K562 (cell line): ENCODE results near the gene STK11. TPM values are rescaled to one million over a fixed set of nuclear protein-coding genes. Genes with fewer than 3 reads are reported as not detected.

Experiments
- BMI1 ChIP-seq: fragments of 150-350 bp; IDR thresholded peaks from 2 replicates; pipeline ENCODE4 v1.6.1; 2014; ENCODE audit warnings: low read length
- CGGBP1 ChIP-seq: fragments of 250-450 bp; sonication (Bioruptor Pico); IDR thresholded peaks from 2 replicates; pipeline ENCODE4 v1.9.0; 2021; ENCODE audit warnings: mild to moderate bottlenecking
- CHD4 ChIP-seq: fragments of 200-600 bp; sonication (generic); IDR thresholded peaks from 3 replicates; pipeline ENCODE4 v1.6.1; 2012; ENCODE audit warnings: low read depth, mild to moderate bottlenecking, mixed read lengths, low read length, inconsistent platforms; ENCODE audit not compliant: insufficient read depth, insufficient replicate concordance, poor library complexity, severe bottlenecking
- CREB5 ChIP-seq: fragments of 250-450 bp; sonication (Bioruptor Pico); IDR thresholded peaks from 2 replicates; pipeline ENCODE4 v1.5.0; 2020; ENCODE audit warnings: mild to moderate bottlenecking
- CXXC5 ChIP-seq: fragments of 250-450 bp; sonication (Bioruptor Pico); IDR thresholded peaks from 2 replicates; pipeline ENCODE4 v1.8.0; 2022; ENCODE audit warnings: inconsistent platforms, mild to moderate bottlenecking, moderate library complexity
- DLX4 ChIP-seq: fragments of 250-450 bp; sonication (Bioruptor Pico); IDR thresholded peaks from 2 replicates; pipeline ENCODE4 v1.6.1; 2021; ENCODE audit warnings: mild to moderate bottlenecking
- ELF1 ChIP-seq: fragments of 200-800 bp; sonication (Bioruptor generic); IDR thresholded peaks from 2 replicates; pipeline ENCODE4 v1.6.1; 2016; ENCODE audit warnings: missing genetic modification characterization, missing compliant biosample characterization
- ESRRB ChIP-seq: fragments of 250-450 bp; sonication (Bioruptor Pico); IDR thresholded peaks from 2 replicates; pipeline ENCODE4 v1.5.0; 2020; ENCODE audit warnings: mild to moderate bottlenecking, moderate library complexity, borderline replicate concordance
- EWSR1 ChIP-seq: fragments of 450-650 bp; IDR thresholded peaks from 2 replicates; pipeline ENCODE4 v1.6.1; 2018; ENCODE audit warnings: borderline replicate concordance, mild to moderate bottlenecking, low read depth, moderate library complexity; ENCODE audit not compliant: partially characterized antibody
- KAT7 ChIP-seq: sonication (generic); formaldehyde crosslinking; IDR thresholded peaks from 2 replicates; pipeline ENCODE4 v1.8.0; 2022; ENCODE audit warnings: missing genetic modification reagents, mild to moderate bottlenecking, borderline replicate concordance
- KDM2B ChIP-seq: fragments of 250-450 bp; sonication (Bioruptor Pico); IDR thresholded peaks from 2 replicates; pipeline ENCODE4 v1.8.0; 2021; ENCODE audit warnings: mild to moderate bottlenecking, moderate library complexity
- MNT ChIP-seq, 2 experiments: fragments of 450-650 bp; conservative IDR thresholded peaks; 2 replicates each; pipeline ENCODE4 v1.6.1; 2017; ENCODE audit warnings: mild to moderate bottlenecking in 2 of 2, moderate library complexity in 2 of 2
- NFRKB ChIP-seq: fragments of 450-650 bp; IDR thresholded peaks from 2 replicates; pipeline ENCODE4 v1.6.1; 2016; ENCODE audit warnings: low read depth
- NR2C2 ChIP-seq, 2 experiments: fragments of 200-800 bp in 1 of 2; sonication (Bioruptor generic) in 1 of 2; sonication (generic) in 1 of 2; formaldehyde crosslinking in 1 of 2; IDR thresholded peaks; 2 replicates each; pipeline versions ENCODE4 v1.6.1 to v1.8.0; 2016 to 2022; ENCODE audit warnings: mild to moderate bottlenecking in 1 of 2, missing compliant biosample characterization in 1 of 2, missing genetic modification characterization in 1 of 2, missing genetic modification reagents in 1 of 2
- POU5F1 ChIP-seq: fragments of 150-350 bp; IDR thresholded peaks from 2 replicates; pipeline ENCODE4 v1.6.1; 2014; ENCODE audit warnings: borderline replicate concordance, low read length, low read depth, mild to moderate bottlenecking; ENCODE audit not compliant: partially characterized antibody
- RBM15 ChIP-seq: fragments of 200-400 bp; formaldehyde crosslinking; IDR thresholded peaks from 2 replicates; pipeline ENCODE4 v1.6.1; 2018; ENCODE audit warnings: mild to moderate bottlenecking, low read length, moderate library complexity; ENCODE audit not compliant: insufficient read depth
- SMAD3 ChIP-seq: fragments of 450-650 bp; formaldehyde crosslinking; conservative IDR thresholded peaks from 2 replicates; pipeline ENCODE4 v1.4.0; 2020; ENCODE audit warnings: mild to moderate bottlenecking
- SNAPC5 ChIP-seq: fragments of 250-450 bp; sonication (Bioruptor Pico); IDR thresholded peaks from 2 replicates; pipeline ENCODE4 v1.8.0; 2021; ENCODE audit warnings: moderate library complexity, mild to moderate bottlenecking, inconsistent platforms
- SREBF2 ChIP-seq: sonication (generic); formaldehyde crosslinking; IDR thresholded peaks from 2 replicates; pipeline ENCODE4 v1.4.0; 2020; ENCODE audit warnings: mild to moderate bottlenecking, missing genetic modification reagents
- TCF15 ChIP-seq: fragments of 250-450 bp; sonication (Bioruptor Pico); IDR thresholded peaks from 2 replicates; pipeline ENCODE4 v1.8.0; 2022; ENCODE audit warnings: moderate library complexity, mild to moderate bottlenecking, inconsistent platforms
- ZNF316 ChIP-seq: fragments of 450-650 bp; IDR thresholded peaks from 2 replicates; pipeline ENCODE4 v1.6.1; 2016
- ZNF551 ChIP-seq: fragments of 250-450 bp; sonication (Bioruptor Pico); IDR thresholded peaks from 2 replicates; pipeline ENCODE4 v1.5.0; 2021; ENCODE audit warnings: mild to moderate bottlenecking, moderate library complexity
- ZNF695 ChIP-seq: fragments of 450-650 bp; formaldehyde crosslinking; IDR thresholded peaks from 2 replicates; pipeline ENCODE4 v1.4.0; 2020; ENCODE audit warnings: mild to moderate bottlenecking, moderate library complexity
- ZNF717 ChIP-seq: fragments of 250-450 bp; sonication (Bioruptor Pico); IDR thresholded peaks from 2 replicates; pipeline ENCODE4 v1.5.0; 2021
- ZZZ3 ChIP-seq: fragments of 450-650 bp; IDR thresholded peaks from 2 replicates; pipeline ENCODE4 v1.6.1; 2016; ENCODE audit warnings: antibody characterized with exemption, mild to moderate bottlenecking, moderate library complexity
- polyA plus RNA-seq, 8 experiments: library from polyadenylated mRNA; depleted of rRNA in 4 of 8; stranded (reverse) in 5 of 8; unstranded in 3 of 8; fragments of >200 nt; fragmentation: Nextera tagmentation in 2 of 8; fragmentation: Illumina TruSeq in 1 of 8; extraction: Ambion mirVana in 2 of 8; extraction: Trizol in 1 of 8; gene quantifications; 2 replicates each; pipeline versions ENCODE4 v1.2.1 to v1.2.3, GENCODE V29; 2011 to 2014; ENCODE audit warnings: inconsistent platforms in 1 of 8, missing spikeins in 1 of 8
- total RNA-seq, 7 experiments: library from RNA; depleted of rRNA in 6 of 7; stranded (reverse); fragments of >200 nt in 6 of 7; fragmentation: Illumina TruSeq in 2 of 7; extraction: Trizol in 2 of 7; gene quantifications; 2 replicates each; pipeline versions ENCODE4 v1.2.1 to v1.2.3, GENCODE V29; 2011 to 2021; ENCODE audit warnings: low replicate concordance in 1 of 7

Gene STK11
- total and polyA plus RNA-seq, 9 of the 15 experiments (the other 6 are each of a cell fraction or from before 2014, with no cell fraction given): 0.15 to 96.5 (median 31.7) TPM

GRCh38 chr19:1259206-1259875 lies 53.8 kb downstream of the STK11 start (continued):
- no peak for TF ChIP-seq DLX4 (CRISPR knock-in tag)
- no peak for TF ChIP-seq BMI1
- TF ChIP-seq ZNF717: no peak
- TF ChIP-seq ESRRB: no peak; the same call in 1 of the 2 replicates
- no peak for TF ChIP-seq KDM2B (CRISPR knock-in tag)
- TF ChIP-seq SREBF2: no peak
- peak; percentile 31; the same call in 1 of the 2 replicates for TF ChIP-seq NR2C2 (CRISPR knock-in tag; IDR thresholded peaks at IDR 0.05)
- no peak for TF ChIP-seq NR2C2 (tag; IDR thresholded peaks at IDR 0.05)
- TF ChIP-seq CREB5 (CRISPR knock-in tag): no peak
- no peak for TF ChIP-seq SNAPC5 (CRISPR knock-in tag)
- no peak for TF ChIP-seq NFRKB
- peak; percentile 13; the same call in 1 of the 2 replicates for TF ChIP-seq CXXC5 (CRISPR knock-in tag)
- TF ChIP-seq EWSR1: no peak
- no peak for TF ChIP-seq RBM15
- no peak for TF ChIP-seq POU5F1
- TF ChIP-seq SMAD3 (CRISPR knock-in tag): no peak
- TF ChIP-seq ZNF316: no peak
- TF ChIP-seq ZNF551 (CRISPR knock-in tag): no peak
- TF ChIP-seq ZZZ3: no peak
- no peak for TF ChIP-seq CGGBP1
- TF ChIP-seq ZNF695 (CRISPR knock-in tag): no peak
- no peak for TF ChIP-seq CHD4
- no peak for TF ChIP-seq MNT (conservative IDR thresholded peaks at IDR 0.05)
- TF ChIP-seq KAT7 (CRISPR knock-in tag): no peak
- no peak for TF ChIP-seq TCF15 (CRISPR knock-in tag)
- peak; percentile 89 for TF ChIP-seq ELF1 (tag)
